Neutrophil (primary cell): ENCODE data around the gene UBE2O.

ENCODE experiments used
- H3K27ac ChIP-seq: fragments of 200-600 bp; sonication (generic); 2 replicates; pipeline ENCODE4 v1.5.1; 2016; ENCODE audit warnings: mild to moderate bottlenecking, moderate library complexity
- H3K27me3 ChIP-seq: fragments of 200-600 bp; sonication (generic); 2 replicates; pipeline ENCODE4 v1.6.0; 2016; ENCODE audit warnings: mild to moderate bottlenecking
- H3K36me3 ChIP-seq: fragments of 200-600 bp; sonication (generic); 2 replicates; pipeline ENCODE4 v1.5.1; 2017
- H3K4me1 ChIP-seq, 2 experiments: fragments of 200-600 bp in 1 of 2; sonication (generic) in 1 of 2; 1 replicate in 1 of 2; 2 replicates in 1 of 2; pipeline versions ENCODE4 v1.5.1 to v1.6.1; 2013 to 2016; ENCODE audit warnings: low read depth in 1 of 2, low read length in 1 of 2, mild to moderate bottlenecking in 1 of 2, moderate library complexity in 1 of 2; ENCODE audit not compliant: control insufficient read depth in 1 of 2, insufficient read depth in 1 of 2
- H3K4me3 ChIP-seq, 2 experiments: fragments of 200-600 bp in 1 of 2; sonication (generic) in 1 of 2; 1 replicate in 1 of 2; 2 replicates in 1 of 2; pipeline ENCODE4 v1.5.1; 2013 to 2016; ENCODE audit warnings: low read depth in 1 of 2, low read length in 1 of 2, mild to moderate bottlenecking in 1 of 2, moderate library complexity in 1 of 2
- H3K9me3 ChIP-seq: fragments of 200-600 bp; sonication (generic); 2 replicates; pipeline ENCODE4 v1.5.1; 2016
- TF ChIP-seq, protein P1 (sequence below): fragments of 200-600 bp; sonication (generic); IDR thresholded peaks from 2 replicates; pipeline ENCODE4 v1.5.1; 2016; ENCODE audit warnings: antibody characterized with exemption

Gene UBE2O

DNA sequence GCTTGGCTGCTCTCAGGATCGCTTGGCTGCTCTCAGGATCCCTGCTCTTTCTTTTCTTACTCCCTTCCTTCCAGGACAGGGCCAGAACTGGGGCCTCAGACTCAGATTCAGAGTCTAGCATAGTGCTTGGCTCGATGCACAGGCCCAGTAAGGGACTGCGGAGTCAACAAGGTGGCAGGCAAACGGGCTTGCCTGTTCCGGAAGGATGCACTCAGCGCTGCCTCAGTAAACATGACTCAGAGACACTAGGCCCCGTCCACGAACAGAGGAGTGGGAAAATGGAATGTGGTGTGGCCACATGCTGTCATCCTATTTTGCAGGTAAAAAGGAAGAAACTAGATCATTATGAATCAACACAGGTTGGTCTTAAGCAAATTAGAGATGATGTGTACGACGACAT is 58.8 kb downstream of the UBE2O start:
- TF ChIP-seq, protein P1, sequence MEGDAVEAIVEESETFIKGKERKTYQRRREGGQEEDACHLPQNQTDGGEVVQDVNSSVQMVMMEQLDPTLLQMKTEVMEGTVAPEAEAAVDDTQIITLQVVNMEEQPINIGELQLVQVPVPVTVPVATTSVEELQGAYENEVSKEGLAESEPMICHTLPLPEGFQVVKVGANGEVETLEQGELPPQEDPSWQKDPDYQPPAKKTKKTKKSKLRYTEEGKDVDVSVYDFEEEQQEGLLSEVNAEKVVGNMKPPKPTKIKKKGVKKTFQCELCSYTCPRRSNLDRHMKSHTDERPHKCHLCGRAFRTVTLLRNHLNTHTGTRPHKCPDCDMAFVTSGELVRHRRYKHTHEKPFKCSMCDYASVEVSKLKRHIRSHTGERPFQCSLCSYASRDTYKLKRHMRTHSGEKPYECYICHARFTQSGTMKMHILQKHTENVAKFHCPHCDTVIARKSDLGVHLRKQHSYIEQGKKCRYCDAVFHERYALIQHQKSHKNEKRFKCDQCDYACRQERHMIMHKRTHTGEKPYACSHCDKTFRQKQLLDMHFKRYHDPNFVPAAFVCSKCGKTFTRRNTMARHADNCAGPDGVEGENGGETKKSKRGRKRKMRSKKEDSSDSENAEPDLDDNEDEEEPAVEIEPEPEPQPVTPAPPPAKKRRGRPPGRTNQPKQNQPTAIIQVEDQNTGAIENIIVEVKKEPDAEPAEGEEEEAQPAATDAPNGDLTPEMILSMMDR = no peak
- Histone ChIP-seq H3K27me3 (no peaks in the 10 kb centered on the region), H3K9me3 (no peaks in the 10 kb centered on the region), H3K4me1 (no peaks in the 10 kb centered on the region), H3K4me3 (no peak overlapping the region), H3K27ac (no peak overlapping the region), H3K36me3 (peaks cover 71% of the 10 kb centered on the region)

DNA sequence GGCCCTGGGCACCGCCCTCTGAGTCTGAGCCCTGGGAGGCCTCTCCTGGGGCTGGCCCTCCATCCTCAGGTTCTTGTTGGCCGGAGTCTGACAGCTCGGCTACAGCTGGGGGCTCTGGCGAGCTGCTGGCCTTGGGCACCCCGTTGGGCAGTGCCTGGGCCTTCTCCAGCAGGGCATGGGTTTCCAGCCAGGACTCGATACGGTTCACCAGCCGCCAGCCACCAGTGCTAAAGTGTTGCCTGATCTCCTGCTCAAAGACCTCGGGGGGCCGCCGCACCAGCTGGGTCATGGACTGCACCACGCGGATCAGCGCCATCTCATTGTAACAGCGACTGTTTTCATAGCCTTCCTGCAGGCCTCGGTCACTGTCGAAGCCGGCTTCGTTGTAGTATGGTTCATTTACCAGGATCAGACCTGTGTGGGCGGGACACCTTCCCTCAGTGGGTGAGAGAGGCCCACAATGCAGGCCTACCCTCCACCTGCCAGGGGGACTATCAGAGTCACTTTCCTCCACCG is 61.7 kb downstream of the UBE2O start:
- TF ChIP-seq, protein P1 = no peak
- Histone ChIP-seq H3K27me3 (peaks cover 9% of the 10 kb centered on the region), H3K36me3 (peaks cover 51% of the 10 kb centered on the region)

DNA sequence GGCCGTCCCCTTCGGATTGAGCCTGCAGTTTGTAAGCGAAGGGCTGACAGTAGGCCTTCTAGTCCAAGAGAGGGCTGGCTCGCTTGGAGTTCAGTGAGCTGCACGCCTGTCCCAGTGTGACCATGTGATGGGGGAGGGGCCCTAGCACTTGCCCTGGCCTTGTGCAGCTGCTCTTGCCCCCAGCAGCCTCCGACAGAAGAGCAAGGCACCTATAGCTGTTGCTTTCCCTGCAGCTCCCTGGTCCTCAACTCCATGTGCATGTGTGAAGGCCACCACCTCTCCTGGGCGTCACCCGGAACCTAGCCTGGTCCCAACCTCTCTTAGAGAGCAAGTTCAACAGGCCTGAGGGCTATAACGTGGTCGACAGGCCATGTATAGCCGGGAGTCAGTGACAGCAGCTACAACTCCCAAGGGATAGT is 62.9 kb downstream of the UBE2O start:
- TF ChIP-seq, protein P1 = no peak
- Histone ChIP-seq H3K4me1 (peaks cover 12 to 13% of the 10 kb centered on the region in 2 experiments), H3K27ac (no peak overlapping the region), H3K36me3 (peaks cover 41% of the 10 kb centered on the region), H3K27me3 (peaks cover 22% of the 10 kb centered on the region), H3K4me3 (no peak overlapping the region), H3K9me3 (no peaks in the 10 kb centered on the region)

More for the DNA sequence above, 61.7 kb downstream of the UBE2O start:
- no peak overlapping the region for H3K4me3 ChIP-seq
- no peak overlapping the region for H3K27ac ChIP-seq
- H3K9me3 ChIP-seq = no peaks in the 10 kb centered on the region
- H3K4me1 ChIP-seq = peaks cover 0 to under 1% of the 10 kb centered on the region in 2 experiments

DNA sequence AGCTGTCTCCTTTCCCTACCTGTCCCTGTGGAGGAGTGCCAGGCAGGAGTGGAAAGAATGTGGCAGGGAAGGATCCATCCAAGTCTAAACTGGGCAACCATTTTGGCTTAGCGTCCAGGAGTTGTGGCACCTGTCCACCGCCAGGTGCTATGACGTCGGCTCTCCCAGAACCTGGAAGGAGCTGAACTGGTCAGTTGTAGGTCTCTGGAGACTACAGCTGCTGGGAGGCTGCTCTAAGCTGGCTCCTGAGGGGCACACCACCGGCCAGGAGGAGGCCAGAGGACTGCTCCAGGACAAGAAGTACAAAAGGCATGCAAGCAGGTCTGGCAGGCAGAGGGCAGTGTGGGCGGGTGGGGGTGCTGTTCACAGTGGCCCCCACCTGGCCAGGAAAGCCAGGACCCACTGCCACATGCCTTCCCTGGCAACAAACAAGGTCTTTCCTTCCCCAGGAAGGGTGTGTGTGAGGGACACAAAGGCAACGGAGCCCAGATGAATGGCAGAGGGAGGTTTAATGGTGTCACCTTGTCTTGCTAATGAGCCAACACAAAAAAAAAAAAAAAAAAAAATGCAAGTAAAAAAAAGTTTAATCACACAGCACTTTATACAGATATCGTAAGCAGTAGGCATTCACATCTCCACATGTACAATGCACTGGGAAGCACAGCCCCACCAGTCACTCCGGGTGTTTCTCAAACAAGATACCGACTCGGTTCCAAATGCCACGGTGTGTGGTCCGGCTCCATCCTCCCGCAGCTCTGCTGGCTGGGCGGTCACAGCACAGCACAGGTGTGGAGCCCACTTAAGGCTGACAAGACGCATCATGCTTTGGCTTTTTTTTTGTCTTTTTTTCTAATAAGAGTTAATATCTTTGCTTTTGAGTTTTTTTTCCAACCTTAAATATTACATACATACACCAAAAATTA is 63.7 kb downstream of the UBE2O start:
- Histone ChIP-seq H3K27me3 (peaks cover 29% of the 10 kb centered on the region), H3K9me3 (no peaks in the 10 kb centered on the region), H3K36me3 (peaks cover 38% of the 10 kb centered on the region), H3K27ac (no peak overlapping the region), H3K4me3 (no peak overlapping the region), H3K4me1 (peaks cover 18 to 19% of the 10 kb centered on the region in 2 experiments)
- TF ChIP-seq, protein P1 = no peak

DNA sequence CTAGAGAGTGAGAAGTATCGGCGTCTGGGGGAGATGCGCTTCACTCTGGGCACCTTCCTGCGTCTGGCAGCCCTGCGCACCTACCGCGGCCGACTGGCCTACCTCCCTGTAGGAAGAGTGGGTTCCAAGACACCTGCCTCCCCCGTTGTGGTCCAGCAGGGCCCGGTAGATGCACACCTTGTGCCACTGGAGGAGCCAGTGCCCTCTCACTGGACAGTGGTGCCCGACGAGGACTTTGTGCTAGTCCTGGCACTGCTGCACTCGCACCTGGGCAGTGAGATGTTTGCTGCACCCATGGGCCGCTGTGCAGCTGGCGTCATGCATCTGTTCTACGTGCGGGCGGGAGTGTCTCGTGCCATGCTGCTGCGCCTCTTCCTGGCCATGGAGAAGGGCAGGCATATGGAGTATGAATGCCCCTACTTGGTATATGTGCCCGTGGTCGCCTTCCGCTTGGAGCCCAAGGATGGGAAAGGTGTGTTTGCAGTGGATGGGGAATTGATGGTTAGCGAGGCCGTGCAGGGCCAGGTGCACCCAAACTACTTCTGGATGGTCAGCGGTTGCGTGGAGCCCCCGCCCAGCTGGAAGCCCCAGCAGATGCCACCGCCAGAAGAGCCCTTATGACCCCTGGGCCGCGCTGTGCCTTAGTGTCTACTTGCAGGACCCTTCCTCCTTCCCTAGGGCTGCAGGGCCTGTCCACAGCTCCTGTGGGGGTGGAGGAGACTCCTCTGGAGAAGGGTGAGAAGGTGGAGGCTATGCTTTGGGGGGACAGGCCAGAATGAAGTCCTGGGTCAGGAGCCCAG is 65.8 kb downstream of the UBE2O start:
- Histone ChIP-seq H3K9me3 (no peaks in the 10 kb centered on the region), H3K36me3 (peaks cover 22% of the 10 kb centered on the region), H3K4me3 (no peak overlapping the region), H3K27ac (no peak overlapping the region), H3K27me3 (peaks cover 48% of the 10 kb centered on the region), H3K4me1 (peaks cover 34 to 37% of the 10 kb centered on the region in 2 experiments)
- TF ChIP-seq, protein P1 = no peak
